Measurements from ENCODE around the gene ADAM10. TPM values are rescaled to one million over a fixed set of nuclear protein-coding genes. Genes with fewer than 3 reads are reported as not detected.

ADAM10 gene
- total and polyA plus RNA-seq, 2 donors (not counting 1 experiment from before 2014, with no cell fraction given), result 18.8 to 138 TPM

DNA sequence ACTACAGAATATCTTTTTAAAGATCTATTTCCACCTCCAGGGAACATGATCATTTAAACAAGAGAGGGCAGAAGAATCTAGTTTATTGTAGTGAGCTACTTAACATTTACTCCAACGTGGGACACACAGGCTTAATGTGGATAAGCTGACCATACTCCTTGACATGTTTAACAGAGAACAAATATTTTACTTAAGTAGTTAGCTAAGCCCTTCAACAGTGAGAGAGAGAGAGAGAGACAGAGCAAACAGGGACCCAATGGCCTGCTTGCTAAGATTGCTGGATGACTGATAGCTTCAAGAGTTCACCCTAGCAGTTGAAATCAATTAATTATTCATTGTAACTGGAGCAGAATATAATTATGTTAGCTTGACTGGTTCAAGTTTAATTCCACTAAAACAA lies 158.6 kb downstream of the ADAM10 start:
- no peaks in the 10 kb centered on the region for H3K27me3 Mint-ChIP-seq
- WGBS (ENCODE audit: insufficient coverage), result no CpG with 5 or more reads among the region's 1 CpG
- peaks cover 4 to 5% of the 10 kb centered on the region in 2 experiments for H3K36me3 ChIP-seq (replicated peaks in 1 of 2; ENCODE audit: control extremely low read depth in 1 of 2, control insufficient read depth in 1 of 2, extremely low read depth in 1 of 2, insufficient read depth in 2 of 2, low read length in 1 of 2)

DNA sequence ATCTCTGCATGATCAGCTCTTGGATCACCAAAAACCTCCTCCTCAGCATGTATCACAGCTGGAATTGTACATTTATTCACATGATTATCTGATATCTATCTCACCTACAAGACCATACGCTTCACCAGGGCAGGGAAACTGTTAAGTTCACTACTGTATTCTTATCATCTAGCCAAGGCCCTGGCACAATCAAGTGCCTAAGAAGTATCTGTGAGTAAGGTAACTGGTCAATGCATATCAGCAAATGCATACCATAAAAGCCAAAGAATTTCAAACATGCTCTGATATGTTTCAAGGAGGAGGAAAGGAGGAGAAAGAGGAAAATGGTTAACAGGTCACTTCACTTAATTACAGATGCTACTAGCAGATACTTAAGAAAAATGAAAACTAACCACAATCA lies 159.3 kb downstream of the ADAM10 start:
- Histone ChIP-seq H3K79me2 (ENCODE audit: control insufficient read depth, insufficient read depth, low read length) (no peaks in the 10 kb centered on the region), H3K9me3 (ENCODE audit: control extremely low read depth in 1 of 3, control insufficient read depth in 2 of 3, insufficient read depth in 1 of 3, low read length in 2 of 3) (no peaks in the 10 kb centered on the region), H3K9ac (ENCODE audit: low read length) (no peak overlapping the region), H4K20me1 (ENCODE audit: control insufficient read depth, insufficient read depth, low read length, poor library complexity, severe bottlenecking) (no peaks in the 10 kb centered on the region), H3K4me2 (replicated peaks; ENCODE audit: low read depth, low read length, poor library complexity, severe bottlenecking) (no peak overlapping the region), H3K27me3 (replicated peaks in 1 of 4; ENCODE audit: control extremely low read depth in 1 of 4, control insufficient read depth in 3 of 4, insufficient read depth in 4 of 4, low read length in 3 of 4) (peaks cover 0 to under 1% (median 0%) of the 10 kb centered on the region in 4 experiments), H3K4me3 (ENCODE audit: control extremely low read depth in 1 of 5, extremely low read depth in 1 of 5, insufficient read depth in 1 of 5, low read depth in 2 of 5, low read length in 4 of 5) (no peak overlapping the region), H3K4me1 (ENCODE audit: control insufficient read depth in 2 of 2, insufficient read depth in 2 of 2, low read length in 2 of 2) (peaks cover 9% of the 10 kb centered on the region in 2 donors), H3K36me3 (replicated peaks in 1 of 2; ENCODE audit: control extremely low read depth in 1 of 2, control insufficient read depth in 1 of 2, extremely low read depth in 1 of 2, insufficient read depth in 2 of 2, low read length in 1 of 2) (peaks cover 4 to 5% of the 10 kb centered on the region in 2 experiments), H3K27ac (ENCODE audit: low read length in 2 of 2) (no peak overlapping the region), H2AFZ (ENCODE audit: insufficient read depth, low read depth, low read length, poor library complexity, severe bottlenecking) (no peak overlapping the region)
- Mint-ChIP-seq H3K4me1 (peaks cover 10% of the 10 kb centered on the region), H3K27ac (no peak overlapping the region), H3K27me3 (no peaks in the 10 kb centered on the region), H3K9me3 (ENCODE audit: insufficient read depth) (no peaks in the 10 kb centered on the region), H3K4me3 (no peak overlapping the region)
- WGBS (ENCODE audit: insufficient coverage), result no CpG with 5 or more reads among the region's 1 CpG
- intact Hi-C loops (cut with micrococcal nuclease), result no loop called here
- TF ChIP-seq EZH2 (IDR thresholded peaks at IDR 0.05; ENCODE audit: borderline replicate concordance, insufficient read depth, low read depth, low read length, poor library complexity, severe bottlenecking) (no peak), CTCF (IDR thresholded peaks at IDR 0.05) (no peak)
- POLR2A ChIA-PET, result no interaction called here
- ATAC-seq (ENCODE audit: low read depth) (no peak), DNase-seq (no peak)
- CTCF ChIA-PET, result no interaction called here

More for the DNA sequence above, 158.6 kb downstream of the ADAM10 start:
- H4K20me1 ChIP-seq (ENCODE audit: control insufficient read depth, insufficient read depth, low read length, poor library complexity, severe bottlenecking), result no peaks in the 10 kb centered on the region
- H3K4me1 ChIP-seq (ENCODE audit: control insufficient read depth in 2 of 2, insufficient read depth in 2 of 2, low read length in 2 of 2), result peaks cover 2 to 3% of the 10 kb centered on the region in 2 donors
- no peak for ATAC-seq (ENCODE audit: low read depth)
- H2AFZ ChIP-seq (ENCODE audit: insufficient read depth, low read depth, low read length, poor library complexity, severe bottlenecking), result no peak overlapping the region
- Mint-ChIP-seq H3K27ac (no peak overlapping the region), H3K4me3 (no peak overlapping the region), H3K9me3 (ENCODE audit: insufficient read depth) (no peaks in the 10 kb centered on the region), H3K4me1 (peaks cover 3% of the 10 kb centered on the region)
- no peak overlapping the region for H3K27ac ChIP-seq (ENCODE audit: low read length in 2 of 2)
- H3K4me2 ChIP-seq (replicated peaks; ENCODE audit: low read depth, low read length, poor library complexity, severe bottlenecking), result no peak overlapping the region
- ChIA-PET POLR2A (no interaction called here), CTCF (no interaction called here)
- no peak overlapping the region for H3K4me3 ChIP-seq (ENCODE audit: control extremely low read depth in 1 of 5, extremely low read depth in 1 of 5, insufficient read depth in 1 of 5, low read depth in 2 of 5, low read length in 4 of 5)
- no peak for DNase-seq
- H3K79me2 ChIP-seq (ENCODE audit: control insufficient read depth, insufficient read depth, low read length), result no peaks in the 10 kb centered on the region
- no peaks in the 10 kb centered on the region for H3K27me3 ChIP-seq (replicated peaks in 1 of 4; ENCODE audit: control extremely low read depth in 1 of 4, control insufficient read depth in 3 of 4, insufficient read depth in 4 of 4, low read length in 3 of 4)
- intact Hi-C loops (cut with micrococcal nuclease), result no loop called here
- H3K9ac ChIP-seq (ENCODE audit: low read length), result no peak overlapping the region
- no peaks in the 10 kb centered on the region for H3K9me3 ChIP-seq (ENCODE audit: control extremely low read depth in 1 of 3, control insufficient read depth in 2 of 3, insufficient read depth in 1 of 3, low read length in 2 of 3)
- no peak for TF ChIP-seq EZH2 (IDR thresholded peaks at IDR 0.05; ENCODE audit: borderline replicate concordance, insufficient read depth, low read depth, low read length, poor library complexity, severe bottlenecking)
- TF ChIP-seq CTCF (IDR thresholded peaks at IDR 0.05), result no peak
